ENCODE results near the gene UTP25. TPM values are rescaled to one million over a fixed set of nuclear protein-coding genes. Genes with fewer than 3 reads are reported as not detected.

Gene UTP25
- total RNA-seq, 2 donors from 2014 or later = 4.3 to 6.0 TPM

DNA sequence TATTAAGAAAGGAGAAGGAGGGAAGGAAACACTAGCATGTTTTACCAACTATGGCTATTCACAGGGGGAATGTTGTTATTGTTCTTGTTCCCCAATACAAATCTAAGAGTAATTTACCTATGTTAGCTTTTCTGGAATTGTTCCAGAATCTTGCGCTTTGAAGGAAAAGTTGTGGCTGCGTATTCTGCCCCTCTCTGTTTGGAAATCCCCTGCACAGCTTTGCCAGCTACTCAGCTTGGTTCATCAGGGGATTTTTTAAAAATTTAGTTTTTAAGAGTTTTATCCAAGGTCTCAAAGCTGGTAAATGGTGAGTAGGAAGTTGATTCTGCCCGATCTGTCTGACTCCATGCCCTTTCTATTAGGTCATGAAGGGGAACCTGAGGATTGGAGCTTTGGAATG lies 12.3 kb upstream of the UTP25 start:
- H3K4me3 Mint-ChIP-seq = no peak overlapping the region
- no peak overlapping the region for H3K27ac ChIP-seq (ENCODE audit: low read depth, low read length)
- H3K36me3 Mint-ChIP-seq (ENCODE audit: low read depth) = no peaks in the 10 kb centered on the region
- 96 to 100% methylated on average over 2 to 3 of the region's 3 CpGs for WGBS, 2 experiments (ENCODE audit: insufficient coverage in 1 of 2, insufficient read length in 1 of 2)
- H3K9ac ChIP-seq (ENCODE audit: extremely low read depth, low read length, poor library complexity, severe bottlenecking) = no peak overlapping the region
- H3K4me1 Mint-ChIP-seq = peaks cover 4% of the 10 kb centered on the region
- H3K27me3 Mint-ChIP-seq (ENCODE audit: insufficient read depth) = peaks cover 13% of the 10 kb centered on the region
- H3K4me1 ChIP-seq (ENCODE audit: control insufficient read depth, insufficient read depth, low read length) = no peaks in the 10 kb centered on the region
- H3K27me3 ChIP-seq (ENCODE audit: control insufficient read depth, insufficient read depth, low read length, poor library complexity, severe bottlenecking) = peaks cover 19% of the 10 kb centered on the region
- DNase-seq = no peak
- TF ChIP-seq, protein P1, sequence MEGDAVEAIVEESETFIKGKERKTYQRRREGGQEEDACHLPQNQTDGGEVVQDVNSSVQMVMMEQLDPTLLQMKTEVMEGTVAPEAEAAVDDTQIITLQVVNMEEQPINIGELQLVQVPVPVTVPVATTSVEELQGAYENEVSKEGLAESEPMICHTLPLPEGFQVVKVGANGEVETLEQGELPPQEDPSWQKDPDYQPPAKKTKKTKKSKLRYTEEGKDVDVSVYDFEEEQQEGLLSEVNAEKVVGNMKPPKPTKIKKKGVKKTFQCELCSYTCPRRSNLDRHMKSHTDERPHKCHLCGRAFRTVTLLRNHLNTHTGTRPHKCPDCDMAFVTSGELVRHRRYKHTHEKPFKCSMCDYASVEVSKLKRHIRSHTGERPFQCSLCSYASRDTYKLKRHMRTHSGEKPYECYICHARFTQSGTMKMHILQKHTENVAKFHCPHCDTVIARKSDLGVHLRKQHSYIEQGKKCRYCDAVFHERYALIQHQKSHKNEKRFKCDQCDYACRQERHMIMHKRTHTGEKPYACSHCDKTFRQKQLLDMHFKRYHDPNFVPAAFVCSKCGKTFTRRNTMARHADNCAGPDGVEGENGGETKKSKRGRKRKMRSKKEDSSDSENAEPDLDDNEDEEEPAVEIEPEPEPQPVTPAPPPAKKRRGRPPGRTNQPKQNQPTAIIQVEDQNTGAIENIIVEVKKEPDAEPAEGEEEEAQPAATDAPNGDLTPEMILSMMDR (conservative IDR thresholded peaks at IDR 0.05) = no peak
- H3K27ac Mint-ChIP-seq = no peak overlapping the region
- H3K9me3 Mint-ChIP-seq = no peaks in the 10 kb centered on the region
- no peaks in the 10 kb centered on the region for H3K36me3 ChIP-seq (ENCODE audit: control insufficient read depth, insufficient read depth, low read length)
- no peak overlapping the region for H3K4me3 ChIP-seq (ENCODE audit: low read length)
- no peaks in the 10 kb centered on the region for H3K9me3 ChIP-seq (ENCODE audit: control insufficient read depth, low read length)

DNA sequence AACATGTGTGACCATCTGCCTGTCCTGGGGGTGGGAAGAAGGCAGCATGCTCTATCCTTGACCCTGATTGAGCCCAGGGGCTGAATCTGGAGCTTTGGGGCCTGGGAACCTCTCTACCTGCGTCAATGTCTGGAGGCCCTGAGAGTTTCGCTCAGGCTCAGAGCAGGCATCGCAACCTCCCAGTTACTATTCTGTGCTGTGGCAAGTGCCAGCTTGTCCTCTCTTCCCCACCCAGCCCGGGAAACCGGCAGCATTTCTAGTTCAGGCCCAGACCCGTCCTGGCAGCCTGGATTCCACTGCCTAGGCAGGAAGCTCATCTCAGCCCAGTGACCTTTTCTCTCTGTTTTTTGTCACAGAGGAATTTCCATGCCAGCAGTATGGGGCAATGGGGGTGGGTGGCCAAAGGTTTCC lies 11.8 kb upstream of the UTP25 start:
- WGBS, 2 experiments (ENCODE audit: insufficient coverage in 1 of 2, insufficient read length in 1 of 2) = 84 to 100% methylated on average over 1 to 6 of the region's 6 CpGs
- Histone ChIP-seq H3K27ac (ENCODE audit: low read depth, low read length) (no peak overlapping the region), H3K27me3 (ENCODE audit: control insufficient read depth, insufficient read depth, low read length, poor library complexity, severe bottlenecking) (peaks cover 23% of the 10 kb centered on the region), H3K4me3 (ENCODE audit: low read length) (no peak overlapping the region), H3K9ac (ENCODE audit: extremely low read depth, low read length, poor library complexity, severe bottlenecking) (no peak overlapping the region), H3K4me1 (ENCODE audit: control insufficient read depth, insufficient read depth, low read length) (no peaks in the 10 kb centered on the region), H3K36me3 (ENCODE audit: control insufficient read depth, insufficient read depth, low read length) (no peaks in the 10 kb centered on the region), H3K9me3 (ENCODE audit: control insufficient read depth, low read length) (no peaks in the 10 kb centered on the region)
- peaks cover 4% of the 10 kb centered on the region for H3K4me1 Mint-ChIP-seq
- H3K36me3 Mint-ChIP-seq (ENCODE audit: low read depth) = no peaks in the 10 kb centered on the region
- no peak for DNase-seq
- peaks cover 18% of the 10 kb centered on the region for H3K27me3 Mint-ChIP-seq (ENCODE audit: insufficient read depth)
- H3K27ac Mint-ChIP-seq = no peak overlapping the region
- TF ChIP-seq, protein P1 (conservative IDR thresholded peaks at IDR 0.05) = no peak
- H3K9me3 Mint-ChIP-seq = no peaks in the 10 kb centered on the region
- no peak overlapping the region for H3K4me3 Mint-ChIP-seq

DNA sequence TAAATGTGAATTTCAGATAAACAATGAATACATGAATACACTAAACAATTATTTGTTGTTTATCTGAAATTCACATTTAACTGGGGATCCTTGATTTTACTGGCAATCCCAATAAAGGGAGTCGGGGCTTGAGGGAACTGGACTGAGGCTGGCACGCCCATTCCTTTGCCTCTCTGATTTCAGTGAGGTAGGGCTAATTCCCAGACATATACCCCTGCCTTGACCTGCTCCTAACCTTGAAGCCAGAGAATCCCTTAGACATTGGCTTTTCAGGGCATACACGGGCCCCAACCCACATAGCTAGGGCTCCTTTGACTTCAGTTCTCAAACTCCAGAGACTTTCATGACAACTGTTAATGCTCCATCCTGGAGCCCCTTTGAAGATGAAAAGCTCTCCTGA lies 10.8 kb upstream of the UTP25 start:
- Histone ChIP-seq H3K27ac (ENCODE audit: low read depth, low read length) (no peak overlapping the region), H3K9me3 (ENCODE audit: control insufficient read depth, low read length) (no peaks in the 10 kb centered on the region), H3K4me3 (ENCODE audit: low read length) (no peak overlapping the region), H3K36me3 (ENCODE audit: control insufficient read depth, insufficient read depth, low read length) (no peaks in the 10 kb centered on the region), H3K4me1 (ENCODE audit: control insufficient read depth, insufficient read depth, low read length) (no peaks in the 10 kb centered on the region), H3K9ac (ENCODE audit: extremely low read depth, low read length, poor library complexity, severe bottlenecking) (no peak overlapping the region), H3K27me3 (ENCODE audit: control insufficient read depth, insufficient read depth, low read length, poor library complexity, severe bottlenecking) (peaks cover 28% of the 10 kb centered on the region)
- Mint-ChIP-seq H3K27me3 (ENCODE audit: insufficient read depth) (peaks cover 18% of the 10 kb centered on the region), H3K27ac (no peak overlapping the region), H3K36me3 (ENCODE audit: low read depth) (no peaks in the 10 kb centered on the region), H3K4me1 (peaks cover 4% of the 10 kb centered on the region), H3K9me3 (no peaks in the 10 kb centered on the region), H3K4me3 (no peak overlapping the region)
- no peak for DNase-seq
- 42 to 60% methylated on average over 2 to 3 of the region's 3 CpGs for WGBS, 2 experiments (ENCODE audit: insufficient coverage in 1 of 2, insufficient read length in 1 of 2)
- TF ChIP-seq, protein P1 (conservative IDR thresholded peaks at IDR 0.05) = no peak

Data from endodermal cell (in vitro differentiated cells).